ENCODE data around the gene PNCK. TPM values are rescaled to one million over a fixed set of nuclear protein-coding genes. Genes with fewer than 3 reads are reported as not detected.

Gene PNCK
- total RNA-seq, 1 experiment from 2014 or later: 26.8 TPM

DNA sequence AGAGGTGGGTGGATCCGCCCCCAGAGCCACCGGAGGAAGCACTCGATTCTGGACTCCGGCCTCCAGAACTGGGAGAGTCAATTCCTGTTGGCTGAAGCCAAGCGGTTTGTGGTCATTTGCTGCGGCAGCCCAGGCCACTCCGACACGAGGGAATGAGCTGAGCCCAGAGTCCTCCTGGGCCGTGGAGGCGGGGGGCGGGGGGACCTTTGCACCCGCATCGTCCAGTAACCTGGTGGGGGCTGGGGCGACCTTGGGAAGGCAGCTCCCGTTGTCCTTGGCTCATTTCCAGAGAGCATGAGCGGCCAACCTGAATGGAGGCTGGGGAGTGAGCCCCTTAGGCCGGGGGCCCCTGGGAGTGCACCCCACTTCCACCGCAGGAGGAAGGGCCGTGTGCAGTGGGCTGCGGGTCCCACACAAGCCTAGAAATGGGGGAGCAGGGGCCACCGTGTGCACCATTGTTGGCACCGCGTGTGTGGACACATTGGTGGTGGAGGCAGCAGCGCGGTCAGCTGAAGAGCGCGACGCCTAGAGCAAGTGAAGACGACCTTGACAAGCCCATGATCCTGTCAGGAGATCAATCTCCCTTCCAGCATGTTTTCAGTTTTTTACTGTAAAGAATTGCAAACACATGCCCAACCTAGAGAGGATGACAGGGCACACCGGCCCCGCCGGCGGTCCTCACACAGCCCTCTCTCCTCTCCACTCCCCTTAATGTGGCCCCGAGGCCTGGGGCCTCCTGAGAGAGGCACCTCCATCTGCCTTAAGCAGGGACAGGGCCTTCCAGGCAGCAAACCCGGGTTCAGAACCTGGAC is 46.5 kb downstream of the PNCK start:
- Histone ChIP-seq H3K27ac (ENCODE audit: insufficient read length, low read depth, low read length) (no peak overlapping the region), H3K23ac (ENCODE audit: insufficient read length, low read depth, low read length) (no peak overlapping the region), H3K9me3 (ENCODE audit: control insufficient read depth, low read depth, low read length) (peaks cover 22% of the 10 kb centered on the region), H3K4me2 (ENCODE audit: insufficient read depth, insufficient read length, low read length) (no peak overlapping the region), H2BK120ac (ENCODE audit: low read depth, low read length, poor library complexity, severe bottlenecking) (no peak overlapping the region), H3K4ac (ENCODE audit: low read depth, low read length) (no peak overlapping the region), H3K56ac (ENCODE audit: insufficient read length, low read depth, low read length) (no peak overlapping the region), H4K8ac (replicated peaks; ENCODE audit: insufficient read length, low read depth, low read length) (no peak overlapping the region), H2BK15ac (ENCODE audit: low read depth, low read length) (no peak overlapping the region), H4K20me1 (ENCODE audit: control insufficient read depth, insufficient read depth, insufficient read length) (no peaks in the 10 kb centered on the region), H2AK5ac (ENCODE audit: insufficient read length, low read length) (no peak overlapping the region), H3K23me2 (ENCODE audit: insufficient read length, low read depth, low read length, poor library complexity, severe bottlenecking) (no peaks in the 10 kb centered on the region), H3K9ac (ENCODE audit: extremely low read depth, insufficient read length, low read length) (no peak overlapping the region), H2AFZ (ENCODE audit: low read length) (no peak overlapping the region), H3K18ac (ENCODE audit: insufficient read length, low read depth, low read length) (no peak overlapping the region), H3K79me2 (ENCODE audit: insufficient read depth, low read length) (no peaks in the 10 kb centered on the region), H3K27me3 (ENCODE audit: insufficient read depth, low read length) (no peaks in the 10 kb centered on the region), H3K14ac (ENCODE audit: insufficient read depth, low read length) (no peak overlapping the region), H4K91ac (ENCODE audit: insufficient read length, low read depth, low read length) (no peak overlapping the region), H4K5ac (ENCODE audit: insufficient read length, low read depth, low read length) (no peak overlapping the region), H2BK12ac (ENCODE audit: insufficient read length, low read depth, low read length) (no peak overlapping the region), H3K4me1 (ENCODE audit: insufficient read depth, low read length) (no peaks in the 10 kb centered on the region), H3K79me1 (ENCODE audit: insufficient read depth, low read depth, low read length, poor library complexity, severe bottlenecking) (no peaks in the 10 kb centered on the region), H3T11ph (ENCODE audit: low read length) (no peak overlapping the region), H2BK5ac (ENCODE audit: insufficient read length, low read length) (no peak overlapping the region), H2BK20ac (ENCODE audit: low read depth, low read length, poor library complexity, severe bottlenecking) (no peak overlapping the region)
- peaks cover 31% of the 10 kb centered on the region for H3K27me3 Mint-ChIP-seq (ENCODE audit: low read depth)
- H3K9me3 Mint-ChIP-seq: peaks cover 68 to 76% of the 10 kb centered on the region in 2 experiments
- H3K4me1 Mint-ChIP-seq: no peaks in the 10 kb centered on the region
- no CpG with 5 or more reads among the region's 35 CpGs for WGBS (ENCODE audit: extremely low coverage, insufficient read length, low lambda C conversion rate)
- TF ChIP-seq, protein P1, sequence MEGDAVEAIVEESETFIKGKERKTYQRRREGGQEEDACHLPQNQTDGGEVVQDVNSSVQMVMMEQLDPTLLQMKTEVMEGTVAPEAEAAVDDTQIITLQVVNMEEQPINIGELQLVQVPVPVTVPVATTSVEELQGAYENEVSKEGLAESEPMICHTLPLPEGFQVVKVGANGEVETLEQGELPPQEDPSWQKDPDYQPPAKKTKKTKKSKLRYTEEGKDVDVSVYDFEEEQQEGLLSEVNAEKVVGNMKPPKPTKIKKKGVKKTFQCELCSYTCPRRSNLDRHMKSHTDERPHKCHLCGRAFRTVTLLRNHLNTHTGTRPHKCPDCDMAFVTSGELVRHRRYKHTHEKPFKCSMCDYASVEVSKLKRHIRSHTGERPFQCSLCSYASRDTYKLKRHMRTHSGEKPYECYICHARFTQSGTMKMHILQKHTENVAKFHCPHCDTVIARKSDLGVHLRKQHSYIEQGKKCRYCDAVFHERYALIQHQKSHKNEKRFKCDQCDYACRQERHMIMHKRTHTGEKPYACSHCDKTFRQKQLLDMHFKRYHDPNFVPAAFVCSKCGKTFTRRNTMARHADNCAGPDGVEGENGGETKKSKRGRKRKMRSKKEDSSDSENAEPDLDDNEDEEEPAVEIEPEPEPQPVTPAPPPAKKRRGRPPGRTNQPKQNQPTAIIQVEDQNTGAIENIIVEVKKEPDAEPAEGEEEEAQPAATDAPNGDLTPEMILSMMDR (conservative IDR thresholded peaks at IDR 0.05): no peak
- no peak overlapping the region for H3K27ac Mint-ChIP-seq
- DNase-seq: no peak
- no peak overlapping the region for H3K4me3 Mint-ChIP-seq
- peaks cover 0 to 5% (median 2%) of the 10 kb centered on the region in 3 experiments; a peak in 2 of 7 replicates for H3K36me3 Mint-ChIP-seq (ENCODE audit: insufficient read depth in 1 of 3, low read depth in 3 of 3)
